B cell (primary cell): ENCODE measurements around the gene MPDU1.

ENCODE experiments used
- EZH2 ChIP-seq: IDR thresholded peaks from 2 replicates; pipeline ENCODE4 v1.6.1; 2012; ENCODE audit warnings: borderline replicate concordance, low read depth, mild to moderate bottlenecking, moderate library complexity, low read length; ENCODE audit not compliant: insufficient read depth, poor library complexity, severe bottlenecking
- TF ChIP-seq, protein P1 (sequence below): fragments of 200-600 bp; IDR thresholded peaks from one replicate; pipeline ENCODE4 v1.8.0; 2022; ENCODE audit warnings: antibody characterized with exemption, mild to moderate bottlenecking

- TF ChIP-seq, protein P1, sequence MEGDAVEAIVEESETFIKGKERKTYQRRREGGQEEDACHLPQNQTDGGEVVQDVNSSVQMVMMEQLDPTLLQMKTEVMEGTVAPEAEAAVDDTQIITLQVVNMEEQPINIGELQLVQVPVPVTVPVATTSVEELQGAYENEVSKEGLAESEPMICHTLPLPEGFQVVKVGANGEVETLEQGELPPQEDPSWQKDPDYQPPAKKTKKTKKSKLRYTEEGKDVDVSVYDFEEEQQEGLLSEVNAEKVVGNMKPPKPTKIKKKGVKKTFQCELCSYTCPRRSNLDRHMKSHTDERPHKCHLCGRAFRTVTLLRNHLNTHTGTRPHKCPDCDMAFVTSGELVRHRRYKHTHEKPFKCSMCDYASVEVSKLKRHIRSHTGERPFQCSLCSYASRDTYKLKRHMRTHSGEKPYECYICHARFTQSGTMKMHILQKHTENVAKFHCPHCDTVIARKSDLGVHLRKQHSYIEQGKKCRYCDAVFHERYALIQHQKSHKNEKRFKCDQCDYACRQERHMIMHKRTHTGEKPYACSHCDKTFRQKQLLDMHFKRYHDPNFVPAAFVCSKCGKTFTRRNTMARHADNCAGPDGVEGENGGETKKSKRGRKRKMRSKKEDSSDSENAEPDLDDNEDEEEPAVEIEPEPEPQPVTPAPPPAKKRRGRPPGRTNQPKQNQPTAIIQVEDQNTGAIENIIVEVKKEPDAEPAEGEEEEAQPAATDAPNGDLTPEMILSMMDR = no peak
- TF ChIP-seq EZH2 = no peak
Observed at GRCh38 chr17:7612294-7612640, 28.6 kb downstream of the MPDU1 start.
